AG04450 (cell line): ENCODE data around the gene DRC1. TPM values are rescaled to one million over a fixed set of nuclear protein-coding genes. Genes with fewer than 3 reads are reported as not detected.
"Not testable (repeated sequence)": the region's sequence is repeated elsewhere in the genome, so short reads cannot be mapped to it uniquely, and the experiment has no call there.

Source experiments
- CTCF ChIA-PET: fragments of 300-600, 350-600 bp; formaldehyde crosslinking; extraction: SDS; loops from one replicate; lab custom pipeline; 2022; ENCODE audit warnings: antibody characterized with exemption, inconsistent platforms; lab: Charles Lee
- POLR2A ChIA-PET: fragments of 350-600 bp; formaldehyde crosslinking; extraction: SDS; loops from one replicate; lab custom pipeline; 2021; ENCODE audit warnings: antibody characterized with exemption, inconsistent platforms; lab: Yijun Ruan, JAX
- DNase-seq: peaks from one replicate; pipeline ENCODE4 v3.0.0-alpha.2; 2011; ENCODE audit warnings: low read depth, low spot score
- H3K27ac ChIP-seq: one replicate; pipeline ENCODE4 v1.5.1; 2012; ENCODE audit warnings: low read depth, low read length, control low read depth
- H3K27me3 ChIP-seq: one replicate; pipeline ENCODE4 v1.6.0; 2012; ENCODE audit warnings: low read length; ENCODE audit not compliant: control insufficient read depth, insufficient read depth
- H3K4me3 ChIP-seq: 2 replicates; pipeline ENCODE4 v1.5.1; 2011; ENCODE audit warnings: mild to moderate bottlenecking, low read depth, low read length, control low read depth
- H3K9me3 ChIP-seq: 2 replicates; pipeline ENCODE4 v1.5.1; 2012; ENCODE audit warnings: low read length; ENCODE audit not compliant: control insufficient read depth, insufficient read depth
- polyA minus RNA-seq: library from RNA; depleted of rRNA, polyadenylated mRNA; stranded (reverse); fragments of >200 nt; gene quantifications from 2 replicates; pipeline ENCODE4 v1.2.3, GENCODE V29; 2011; rRNA and poly(A)+ RNA removed
- polyA plus RNA-seq: library from polyadenylated mRNA; depleted of rRNA; stranded (reverse); fragments of >200 nt; gene quantifications from 2 replicates; pipeline ENCODE4 v1.2.3, GENCODE V29; 2011; rRNA removed
- TF ChIP-seq, protein P1 (sequence below): IDR thresholded peaks from 2 replicates; pipeline ENCODE4 v1.5.1; 2011; ENCODE audit warnings: low read depth, low read length, control low read depth, inconsistent platforms

Gene DRC1
- polyA plus RNA-seq (0.16 TPM in 1 of 2 replicates, not detected in the other), polyA minus RNA-seq (not detected in 2 replicates)

DNA sequence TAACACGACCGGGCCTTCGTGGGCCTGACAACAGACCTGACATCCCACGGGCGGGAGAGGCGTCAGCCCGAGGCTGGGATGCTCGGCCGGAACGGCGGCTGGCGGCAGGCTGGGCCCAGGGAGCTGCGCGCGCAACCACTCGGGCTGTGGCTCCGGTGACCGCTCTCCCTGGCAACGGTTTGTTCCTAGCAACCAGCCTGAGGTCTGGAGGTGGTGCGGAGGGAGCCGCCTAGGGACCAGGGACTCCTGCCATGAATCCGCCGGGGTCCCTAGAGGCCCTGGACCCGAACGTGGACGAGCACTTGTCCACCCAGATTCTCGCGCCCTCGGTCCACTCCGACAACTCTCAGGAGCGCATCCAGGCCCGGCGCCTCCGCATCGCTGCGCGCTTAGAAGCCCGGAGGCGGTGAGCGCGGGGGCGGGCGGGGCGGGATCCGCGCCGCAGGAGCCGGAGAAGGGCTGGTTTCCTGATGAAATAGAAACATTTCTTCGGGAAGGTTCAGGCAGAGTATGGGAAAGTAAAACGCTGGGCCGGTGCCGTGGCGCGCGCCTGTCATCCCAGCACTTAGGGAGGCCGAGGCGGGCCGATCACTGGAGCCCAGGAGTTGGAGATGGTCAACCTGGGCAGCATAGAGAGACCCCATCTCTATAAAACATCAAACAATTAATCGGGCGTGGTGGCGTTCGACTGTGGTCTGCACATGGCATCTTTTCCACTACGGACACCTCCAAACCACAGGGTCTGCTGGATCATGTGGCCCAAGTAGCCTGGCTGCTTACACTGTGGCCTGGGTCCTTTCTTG lies at the start of gene DRC1:
TSS of gene DRC1 (plus strand) at position 182 of the 803 bp plus-strand sequence. CDS start at position 252, 70 bp downstream.
- peak; percentile 37 for DNase-seq
- peak within 1 kb of the TSS; percentile 71 for H3K4me3 ChIP-seq
- no peaks in the 10 kb centered on the region for H3K27me3 ChIP-seq
- ChIA-PET CTCF (no interaction called here), POLR2A (interaction anchor here (0.6 kb wide), 1 partner anchor 91 kb away, joined by 3 read pairs; no protein-coding TSS in a partner anchor)
- TF ChIP-seq, protein P1, sequence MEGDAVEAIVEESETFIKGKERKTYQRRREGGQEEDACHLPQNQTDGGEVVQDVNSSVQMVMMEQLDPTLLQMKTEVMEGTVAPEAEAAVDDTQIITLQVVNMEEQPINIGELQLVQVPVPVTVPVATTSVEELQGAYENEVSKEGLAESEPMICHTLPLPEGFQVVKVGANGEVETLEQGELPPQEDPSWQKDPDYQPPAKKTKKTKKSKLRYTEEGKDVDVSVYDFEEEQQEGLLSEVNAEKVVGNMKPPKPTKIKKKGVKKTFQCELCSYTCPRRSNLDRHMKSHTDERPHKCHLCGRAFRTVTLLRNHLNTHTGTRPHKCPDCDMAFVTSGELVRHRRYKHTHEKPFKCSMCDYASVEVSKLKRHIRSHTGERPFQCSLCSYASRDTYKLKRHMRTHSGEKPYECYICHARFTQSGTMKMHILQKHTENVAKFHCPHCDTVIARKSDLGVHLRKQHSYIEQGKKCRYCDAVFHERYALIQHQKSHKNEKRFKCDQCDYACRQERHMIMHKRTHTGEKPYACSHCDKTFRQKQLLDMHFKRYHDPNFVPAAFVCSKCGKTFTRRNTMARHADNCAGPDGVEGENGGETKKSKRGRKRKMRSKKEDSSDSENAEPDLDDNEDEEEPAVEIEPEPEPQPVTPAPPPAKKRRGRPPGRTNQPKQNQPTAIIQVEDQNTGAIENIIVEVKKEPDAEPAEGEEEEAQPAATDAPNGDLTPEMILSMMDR = no peak
- peak within 1 kb of the TSS; percentile 47 for H3K27ac ChIP-seq
- H3K9me3 ChIP-seq = no peaks in the 10 kb centered on the region

GRCh38 chr2:26352892-26353291 lies 48.8 kb upstream of the DRC1 start:
- TF ChIP-seq, protein P1 = no peak
- ChIA-PET CTCF (no interaction called here), POLR2A (no interaction called here)
- DNase-seq = no peak
- Histone ChIP-seq H3K4me3 (no peak overlapping the region), H3K27me3 (no peaks in the 10 kb centered on the region), H3K9me3 (no peaks in the 10 kb centered on the region), H3K27ac (no peak overlapping the region)

DNA sequence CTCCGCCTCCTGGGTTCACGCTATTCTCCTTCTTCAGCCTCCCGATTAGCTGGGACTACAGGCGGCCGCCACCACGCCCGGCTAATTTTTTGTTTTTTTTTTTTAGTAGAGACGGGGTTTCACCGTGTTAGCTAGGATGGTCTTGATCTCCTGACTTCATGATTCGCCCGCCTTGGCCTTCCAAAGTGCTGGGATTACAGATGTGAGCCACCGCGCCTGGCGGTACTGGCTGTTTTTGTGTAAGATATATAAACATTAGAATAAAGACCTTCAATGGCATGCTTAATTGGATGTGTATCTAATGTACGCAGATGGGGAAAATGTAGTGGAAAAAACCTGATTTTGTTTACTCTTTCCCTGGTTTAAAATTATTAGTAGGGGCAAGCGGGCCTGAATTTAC lies 47.3 kb upstream of the DRC1 start:
- H3K27ac ChIP-seq, H3K4me3 ChIP-seq, H3K9me3 ChIP-seq, DNase-seq, POLR2A ChIA-PET, H3K27me3 ChIP-seq, CTCF ChIA-PET: not testable (repeated sequence)

- TF ChIP-seq, protein P1 = no peak
- H3K4me3 ChIP-seq = no peak overlapping the region
- H3K27me3 ChIP-seq = no peaks in the 10 kb centered on the region
- ChIA-PET CTCF (interaction anchor here (1.3 kb wide), 1 partner anchor 25 kb away, joined by 5 read pairs; no protein-coding TSS in a partner anchor), POLR2A (interaction anchor here (1.0 kb wide), 1 partner anchor 10 kb away, joined by 4 read pairs; the partner anchor contains the start of gene SELENOI)
- no peaks in the 10 kb centered on the region for H3K9me3 ChIP-seq
- H3K27ac ChIP-seq = no peak overlapping the region
- DNase-seq = peak; percentile 76
Measured at GRCh38 chr2:26355038-26355995, 46.4 kb upstream of the DRC1 start.

DNA sequence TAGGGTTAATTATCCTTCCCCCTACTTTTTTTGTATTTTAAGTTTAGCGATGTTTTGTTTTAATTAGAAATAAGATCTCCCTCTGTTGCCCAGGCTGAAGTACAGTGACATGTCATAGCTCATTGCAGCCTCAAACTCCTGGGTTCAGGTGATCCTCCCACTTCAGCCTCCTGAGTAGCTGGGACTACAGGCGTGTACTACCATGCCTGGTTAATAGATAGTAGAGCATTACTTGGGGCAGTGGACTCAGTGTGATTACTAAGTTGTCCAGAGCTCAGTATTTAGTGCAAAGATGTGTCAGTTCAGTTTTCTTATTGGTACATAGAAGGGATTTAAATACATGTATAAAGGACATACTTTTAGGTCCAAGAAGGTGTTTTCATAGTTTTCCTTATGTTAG lies 45.6 kb upstream of the DRC1 start:
- POLR2A ChIA-PET = interaction anchor here (0.6 kb wide), 1 partner anchor 178 kb away, joined by 5 read pairs; no protein-coding TSS in a partner anchor
- no peak for DNase-seq
- TF ChIP-seq, protein P1 = no peak
- no peak overlapping the region for H3K27ac ChIP-seq
- no peaks in the 10 kb centered on the region for H3K27me3 ChIP-seq
- no peak overlapping the region for H3K4me3 ChIP-seq
- CTCF ChIA-PET = interaction anchor here (1.3 kb wide), 1 partner anchor 26 kb away, joined by 5 read pairs; no protein-coding TSS in a partner anchor
- no peaks in the 10 kb centered on the region for H3K9me3 ChIP-seq
